ENCODE measurements around the gene CHD2.

Gene CHD2

GRCh38 chr15:93052090-93052879 is 152.2 kb downstream of the CHD2 start:
- Histone ChIP-seq H3K4me3 (ENCODE audit: low read depth in 1 of 2, low read length in 2 of 2) (no peak overlapping the region), H3K36me3 (ENCODE audit: insufficient read depth, low read length) (peaks cover 65% of the 10 kb centered on the region)

GRCh38 chr15:93055211-93055610 is 155.1 kb downstream of the CHD2 start:
- H3K9me3 ChIP-seq (ENCODE audit: insufficient read depth, low read length, severe bottlenecking): no peaks in the 10 kb centered on the region
- H3K4me2 ChIP-seq (ENCODE audit: insufficient read depth, low read length): no peak overlapping the region
- DNase-seq (no peak), ATAC-seq (ENCODE audit: insufficient read depth, low read depth) (no peak)
- H4K20me1 ChIP-seq (ENCODE audit: insufficient read depth, low read length): no peaks in the 10 kb centered on the region
- H3K27me3 ChIP-seq (ENCODE audit: insufficient read depth, low read length, poor library complexity): no peaks in the 10 kb centered on the region
- H3K79me2 ChIP-seq (ENCODE audit: insufficient read depth, low read length): peaks cover 19% of the 10 kb centered on the region; the same call in 1 of the 2 replicates
- H3K9ac ChIP-seq (ENCODE audit: low read depth, low read length): no peak overlapping the region
- H2AFZ ChIP-seq (ENCODE audit: low read depth, low read length): no peak overlapping the region
- no peak overlapping the region for H3K27ac ChIP-seq (ENCODE audit: low read length)
- 0 out of 2 replicates have a peak, but pooled peaks cover under 1% of the 10 kb centered on the region for H3K4me1 ChIP-seq (ENCODE audit: insufficient read depth, low read length)
- no peak overlapping the region for H3K4me3 ChIP-seq (ENCODE audit: low read depth in 1 of 2, low read length in 2 of 2)
- TF ChIP-seq CTCF (IDR thresholded peaks at IDR 0.05; ENCODE audit: borderline replicate concordance, extremely low read depth, low read length, poor library complexity, severe bottlenecking) (no peak), EZH2 (IDR thresholded peaks at IDR 0.05; ENCODE audit: borderline replicate concordance, low read depth, low read length, severe bottlenecking) (no peak)
- peaks cover 39% of the 10 kb centered on the region for H3K36me3 ChIP-seq (ENCODE audit: insufficient read depth, low read length)

More at GRCh38 chr15:93052090-93052879, 152.2 kb downstream of the CHD2 start:
- no peak for ATAC-seq (ENCODE audit: insufficient read depth, low read depth)
- Histone ChIP-seq H4K20me1 (ENCODE audit: insufficient read depth, low read length) (no peaks in the 10 kb centered on the region), H3K27me3 (ENCODE audit: insufficient read depth, low read length, poor library complexity) (no peaks in the 10 kb centered on the region), H3K4me2 (ENCODE audit: insufficient read depth, low read length) (no peak overlapping the region), H3K9ac (ENCODE audit: low read depth, low read length) (no peak overlapping the region), H3K9me3 (ENCODE audit: insufficient read depth, low read length, severe bottlenecking) (no peaks in the 10 kb centered on the region), H3K79me2 (ENCODE audit: insufficient read depth, low read length) (0 out of 2 replicates have a peak, but pooled peaks cover 5% of the 10 kb centered on the region), H2AFZ (ENCODE audit: low read depth, low read length) (no peak overlapping the region), H3K4me1 (ENCODE audit: insufficient read depth, low read length) (peaks cover 11% of the 10 kb centered on the region), H3K27ac (ENCODE audit: low read length) (no peak overlapping the region)
- TF ChIP-seq EZH2 (IDR thresholded peaks at IDR 0.05; ENCODE audit: borderline replicate concordance, low read depth, low read length, severe bottlenecking): no peak
- TF ChIP-seq CTCF (IDR thresholded peaks at IDR 0.05; ENCODE audit: borderline replicate concordance, extremely low read depth, low read length, poor library complexity, severe bottlenecking): peak; percentile 33
- no peak for DNase-seq

GRCh38 chr15:93056836-93057235 is 156.7 kb downstream of the CHD2 start:
- TF ChIP-seq CTCF (IDR thresholded peaks at IDR 0.05; ENCODE audit: borderline replicate concordance, extremely low read depth, low read length, poor library complexity, severe bottlenecking) (no peak), EZH2 (IDR thresholded peaks at IDR 0.05; ENCODE audit: borderline replicate concordance, low read depth, low read length, severe bottlenecking) (no peak)
- H3K27me3 ChIP-seq (ENCODE audit: insufficient read depth, low read length, poor library complexity): no peaks in the 10 kb centered on the region
- H3K4me3 ChIP-seq (ENCODE audit: low read depth in 1 of 2, low read length in 2 of 2): no peak overlapping the region
- no peak overlapping the region for H3K9ac ChIP-seq (ENCODE audit: low read depth, low read length)
- DNase-seq (no peak), ATAC-seq (ENCODE audit: insufficient read depth, low read depth) (no peak)
- H3K4me2 ChIP-seq (ENCODE audit: insufficient read depth, low read length): no peak overlapping the region
- no peaks in the 10 kb centered on the region for H3K9me3 ChIP-seq (ENCODE audit: insufficient read depth, low read length, severe bottlenecking)
- H2AFZ ChIP-seq (ENCODE audit: low read depth, low read length): no peak overlapping the region
- no peaks in the 10 kb centered on the region for H4K20me1 ChIP-seq (ENCODE audit: insufficient read depth, low read length)
- H3K27ac ChIP-seq (ENCODE audit: low read length): no peak overlapping the region
- peaks cover 25% of the 10 kb centered on the region; the same call in 1 of the 2 replicates for H3K79me2 ChIP-seq (ENCODE audit: insufficient read depth, low read length)
- peaks cover 33% of the 10 kb centered on the region for H3K36me3 ChIP-seq (ENCODE audit: insufficient read depth, low read length)
- H3K4me1 ChIP-seq (ENCODE audit: insufficient read depth, low read length): peaks cover 13% of the 10 kb centered on the region
